IPS-18a (cell line): ENCODE measurements around the gene STRIP1.

Experiments used
- H3K27ac ChIP-seq: one replicate; pipeline ENCODE4 v1.5.1; 2013; ENCODE audit warnings: low read length
- H3K27me3 ChIP-seq: one replicate; pipeline ENCODE4 v1.6.1; 2013; ENCODE audit warnings: mild to moderate bottlenecking, low read length; ENCODE audit not compliant: control insufficient read depth, insufficient read depth
- H3K36me3 ChIP-seq: one replicate; pipeline ENCODE4 v1.6.1; 2013; ENCODE audit warnings: low read depth, low read length; ENCODE audit not compliant: control insufficient read depth
- H3K4me1 ChIP-seq: one replicate; pipeline ENCODE4 v1.6.1; 2013; ENCODE audit warnings: low read depth, low read length; ENCODE audit not compliant: control insufficient read depth
- H3K4me3 ChIP-seq: one replicate; pipeline ENCODE4 v1.5.1; 2013; ENCODE audit warnings: low read length
- H3K9ac ChIP-seq: one replicate; pipeline ENCODE4 v1.6.1; 2013; ENCODE audit warnings: mild to moderate bottlenecking, low read length, moderate library complexity
- H3K9me3 ChIP-seq: one replicate; pipeline ENCODE4 v1.6.1; 2013; ENCODE audit warnings: low read depth, low read length; ENCODE audit not compliant: control insufficient read depth

STRIP1 gene

GRCh38 chr1:110064576-110065337, 30.3 kb downstream of the STRIP1 start:
- no peak overlapping the region for H3K9ac ChIP-seq
- H3K27me3 ChIP-seq = peaks cover 47% of the 10 kb centered on the region
- no peaks in the 10 kb centered on the region for H3K9me3 ChIP-seq
- peaks cover 11% of the 10 kb centered on the region for H3K4me1 ChIP-seq
- H3K36me3 ChIP-seq = no peaks in the 10 kb centered on the region
- no peak overlapping the region for H3K27ac ChIP-seq
- H3K4me3 ChIP-seq = no peak overlapping the region

GRCh38 chr1:110065841-110066240, 31.4 kb downstream of the STRIP1 start:
- H3K4me1 ChIP-seq = peaks cover 12% of the 10 kb centered on the region
- H3K9ac ChIP-seq = no peak overlapping the region
- no peaks in the 10 kb centered on the region for H3K36me3 ChIP-seq
- no peak overlapping the region for H3K4me3 ChIP-seq
- peaks cover 57% of the 10 kb centered on the region for H3K27me3 ChIP-seq
- no peaks in the 10 kb centered on the region for H3K9me3 ChIP-seq
- H3K27ac ChIP-seq = no peak overlapping the region

GRCh38 chr1:110067479-110067892, 33.1 kb downstream of the STRIP1 start:
- H3K27ac ChIP-seq = no peak overlapping the region
- H3K27me3 ChIP-seq = peaks cover 74% of the 10 kb centered on the region
- peak overlapping the region; percentile 46 for H3K4me3 ChIP-seq
- no peak overlapping the region for H3K9ac ChIP-seq
- H3K9me3 ChIP-seq = no peaks in the 10 kb centered on the region
- peaks cover 14% of the 10 kb centered on the region for H3K4me1 ChIP-seq
- H3K36me3 ChIP-seq = no peaks in the 10 kb centered on the region

GRCh38 chr1:110067893-110068645, 33.6 kb downstream of the STRIP1 start:
- H3K4me1 ChIP-seq = peaks cover 14% of the 10 kb centered on the region
- H3K36me3 ChIP-seq = no peaks in the 10 kb centered on the region
- H3K27ac ChIP-seq = no peak overlapping the region
- no peaks in the 10 kb centered on the region for H3K9me3 ChIP-seq
- H3K4me3 ChIP-seq = peak overlapping the region; percentile 46
- peaks cover 80% of the 10 kb centered on the region for H3K27me3 ChIP-seq
- H3K9ac ChIP-seq = no peak overlapping the region

- H3K27ac ChIP-seq = no peak overlapping the region
- H3K9ac ChIP-seq = no peak overlapping the region
- H3K27me3 ChIP-seq = peaks cover 86% of the 10 kb centered on the region
- peak overlapping the region; percentile 46 for H3K4me3 ChIP-seq
- no peaks in the 10 kb centered on the region for H3K36me3 ChIP-seq
- no peaks in the 10 kb centered on the region for H3K9me3 ChIP-seq
- peaks cover 14% of the 10 kb centered on the region for H3K4me1 ChIP-seq
Measured at GRCh38 chr1:110068646-110069403, 34.4 kb downstream of the STRIP1 start.

GRCh38 chr1:110069404-110070281, 35.2 kb downstream of the STRIP1 start:
- H3K9ac ChIP-seq = no peak overlapping the region
- no peak overlapping the region for H3K27ac ChIP-seq
- H3K36me3 ChIP-seq = no peaks in the 10 kb centered on the region
- H3K4me3 ChIP-seq = peak overlapping the region; percentile 25
- no peaks in the 10 kb centered on the region for H3K9me3 ChIP-seq
- H3K4me1 ChIP-seq = peaks cover 14% of the 10 kb centered on the region
- H3K27me3 ChIP-seq = peaks cover 94% of the 10 kb centered on the region

GRCh38 chr1:110070282-110070669, 35.9 kb downstream of the STRIP1 start:
- Histone ChIP-seq H3K4me1 (peaks cover 14% of the 10 kb centered on the region), H3K27me3 (peaks cover 98% of the 10 kb centered on the region), H3K36me3 (no peaks in the 10 kb centered on the region), H3K4me3 (peak overlapping the region; percentile 25), H3K9ac (no peak overlapping the region), H3K27ac (no peak overlapping the region), H3K9me3 (no peaks in the 10 kb centered on the region)

- Histone ChIP-seq H3K9me3 (no peaks in the 10 kb centered on the region), H3K27ac (no peak within 1 kb of the TSS), H3K4me1 (peaks cover 14% of the 10 kb centered on the region), H3K27me3 (peaks cover 93% of the 10 kb centered on the region), H3K4me3 (peak within 1 kb of the TSS; percentile 33), H3K9ac (no peak within 1 kb of the TSS), H3K36me3 (no peaks in the 10 kb centered on the region)
Measured at GRCh38 chr1:110070671-110071242, 36.3 kb downstream of the STRIP1 start, which contains the start of gene ALX3. Gene ALX3 (minus strand): TSS chr1:110070672. CDS start chr1:110070612, 60 bp downstream.

- Histone ChIP-seq H3K4me1 (peaks cover 5% of the 10 kb centered on the region), H3K27me3 (peaks cover 68% of the 10 kb centered on the region), H3K9ac (no peak overlapping the region), H3K4me3 (no peak overlapping the region), H3K9me3 (no peaks in the 10 kb centered on the region), H3K27ac (no peak overlapping the region), H3K36me3 (no peaks in the 10 kb centered on the region)
Measured at GRCh38 chr1:110074166-110074565, 39.7 kb downstream of the STRIP1 start.

GRCh38 chr1:110076789-110077500, 42.5 kb downstream of the STRIP1 start:
- no peak overlapping the region for H3K4me3 ChIP-seq
- peaks cover 55% of the 10 kb centered on the region for H3K27me3 ChIP-seq

More at GRCh38 chr1:110076789-110077500, 42.5 kb downstream of the STRIP1 start:
- Histone ChIP-seq H3K9me3 (no peaks in the 10 kb centered on the region), H3K4me1 (no peaks in the 10 kb centered on the region), H3K9ac (no peak overlapping the region), H3K36me3 (no peaks in the 10 kb centered on the region), H3K27ac (no peak overlapping the region)
